AG04450 (cell line): ENCODE results near the gene SLC16A13. TPM values are rescaled to one million over a fixed set of nuclear protein-coding genes. Genes with fewer than 3 reads are reported as not detected.

Source experiments
- CTCF ChIA-PET: fragments of 300-600, 350-600 bp; formaldehyde crosslinking; extraction: SDS; loops from one replicate; lab custom pipeline; 2022; ENCODE audit warnings: antibody characterized with exemption, inconsistent platforms; lab: Charles Lee
- POLR2A ChIA-PET: fragments of 350-600 bp; formaldehyde crosslinking; extraction: SDS; loops from one replicate; lab custom pipeline; 2021; ENCODE audit warnings: antibody characterized with exemption, inconsistent platforms; lab: Yijun Ruan, JAX
- DNase-seq: peaks from one replicate; pipeline ENCODE4 v3.0.0-alpha.2; 2011; ENCODE audit warnings: low read depth, low spot score
- H3K27ac ChIP-seq: one replicate; pipeline ENCODE4 v1.5.1; 2012; ENCODE audit warnings: low read depth, low read length, control low read depth
- H3K27me3 ChIP-seq: one replicate; pipeline ENCODE4 v1.6.0; 2012; ENCODE audit warnings: low read length; ENCODE audit not compliant: control insufficient read depth, insufficient read depth
- H3K4me3 ChIP-seq: 2 replicates; pipeline ENCODE4 v1.5.1; 2011; ENCODE audit warnings: mild to moderate bottlenecking, low read depth, low read length, control low read depth
- H3K9me3 ChIP-seq: 2 replicates; pipeline ENCODE4 v1.5.1; 2012; ENCODE audit warnings: low read length; ENCODE audit not compliant: control insufficient read depth, insufficient read depth
- polyA plus RNA-seq: library from polyadenylated mRNA; depleted of rRNA; stranded (reverse); fragments of >200 nt; gene quantifications from 2 replicates; pipeline ENCODE4 v1.2.3, GENCODE V29; 2011
- TF ChIP-seq, protein P1 (sequence below): IDR thresholded peaks from 2 replicates; pipeline ENCODE4 v1.5.1; 2011; ENCODE audit warnings: low read depth, low read length, control low read depth, inconsistent platforms

SLC16A13 gene
- polyA plus RNA-seq, 1 experiment: 1.7 TPM

DNA sequence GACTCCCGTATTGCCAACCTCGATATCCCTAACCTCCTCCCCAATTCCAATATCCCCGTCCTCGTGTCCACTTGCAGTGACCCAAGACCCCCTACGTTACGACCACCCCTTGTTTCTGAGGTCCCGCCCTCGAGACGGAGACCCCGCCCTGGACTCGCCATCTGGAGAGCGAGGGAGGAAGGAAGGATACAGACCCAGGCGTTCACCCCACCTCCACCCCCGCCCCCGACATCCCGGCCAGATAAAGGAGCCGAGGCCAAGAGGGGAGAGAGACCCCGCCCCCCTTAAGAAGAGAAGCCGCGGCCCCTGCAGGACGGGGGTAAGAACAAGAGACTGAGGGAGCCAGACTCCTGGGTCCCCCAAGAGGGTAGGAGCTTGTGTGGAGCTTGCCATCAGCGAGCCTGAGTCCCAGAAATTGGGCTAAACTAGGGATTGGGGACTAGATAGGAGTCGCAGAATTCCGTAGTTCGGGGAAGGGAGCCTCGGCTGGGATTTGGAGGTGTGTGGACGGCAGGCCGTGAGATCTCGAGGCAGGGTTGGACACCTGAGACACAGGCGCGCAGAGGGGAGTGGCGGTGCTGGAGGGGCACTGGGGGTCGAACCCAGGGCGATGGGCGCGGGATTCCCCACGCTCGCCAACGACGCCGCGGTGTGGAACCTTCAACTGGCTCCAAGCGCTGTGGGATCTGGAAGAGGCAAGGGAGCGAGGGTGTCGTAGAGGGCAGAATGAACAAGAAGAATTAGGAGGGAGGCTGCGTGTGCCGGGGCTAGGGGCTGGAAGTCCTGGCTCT, 12.8 kb upstream of the SLC16A13 start, which contains the start of gene BCL6B:
Gene BCL6B, plus strand, starts transcription at position 270 of the 791 bp plus-strand sequence. CDS start 622 bp downstream, outside the sequence.
- no peak within 1 kb of the TSS for H3K27ac ChIP-seq

DNA sequence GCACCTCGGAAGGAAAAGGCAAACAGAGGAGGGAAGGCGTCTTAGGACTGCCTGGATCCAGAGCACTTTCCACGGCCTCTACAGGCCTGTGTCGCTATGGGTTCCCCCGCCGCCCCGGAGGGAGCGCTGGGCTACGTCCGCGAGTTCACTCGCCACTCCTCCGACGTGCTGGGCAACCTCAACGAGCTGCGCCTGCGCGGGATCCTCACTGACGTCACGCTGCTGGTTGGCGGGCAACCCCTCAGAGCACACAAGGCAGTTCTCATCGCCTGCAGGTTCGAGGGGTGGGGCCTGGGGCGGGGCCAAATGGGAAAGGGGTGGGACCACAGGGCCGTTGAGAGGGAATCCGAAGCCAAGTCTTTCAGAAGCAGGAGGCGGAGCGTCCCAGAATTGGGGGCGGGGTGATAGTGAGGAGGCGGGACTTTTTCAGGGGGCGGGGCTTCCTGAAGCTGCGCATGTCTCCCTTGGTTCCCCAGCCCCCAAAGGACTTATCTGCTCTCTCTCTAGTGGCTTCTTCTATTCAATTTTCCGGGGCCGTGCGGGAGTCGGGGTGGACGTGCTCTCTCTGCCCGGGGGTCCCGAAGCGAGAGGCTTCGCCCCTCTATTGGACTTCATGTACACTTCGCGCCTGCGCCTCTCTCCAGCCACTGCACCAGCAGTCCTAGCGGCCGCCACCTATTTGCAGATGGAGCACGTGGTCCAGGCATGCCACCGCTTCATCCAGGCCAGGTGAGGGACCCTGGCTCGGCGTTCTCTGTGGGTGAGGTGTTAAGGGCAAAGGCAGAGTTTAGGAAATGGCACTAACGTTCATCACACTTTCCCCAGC, 12.0 kb upstream of the SLC16A13 start:
- Histone ChIP-seq H3K9me3 (peaks cover 5% of the 10 kb centered on the region; the same call in 1 of the 2 replicates), H3K27me3 (peaks cover 3% of the 10 kb centered on the region), H3K27ac (no peak overlapping the region), H3K4me3 (no peak overlapping the region)
- ChIA-PET CTCF (interaction anchor here (1.1 to 5.0 kb wide), 4 partner anchors 8 to 114 kb away, joined by 4 to 87 read pairs (median 38); no protein-coding TSS in a partner anchor), POLR2A (interaction anchor here (1.5 kb wide), 1 partner anchor 9 kb away, joined by 3 read pairs; a partner anchor contains a TSS)
- TF ChIP-seq, protein P1, sequence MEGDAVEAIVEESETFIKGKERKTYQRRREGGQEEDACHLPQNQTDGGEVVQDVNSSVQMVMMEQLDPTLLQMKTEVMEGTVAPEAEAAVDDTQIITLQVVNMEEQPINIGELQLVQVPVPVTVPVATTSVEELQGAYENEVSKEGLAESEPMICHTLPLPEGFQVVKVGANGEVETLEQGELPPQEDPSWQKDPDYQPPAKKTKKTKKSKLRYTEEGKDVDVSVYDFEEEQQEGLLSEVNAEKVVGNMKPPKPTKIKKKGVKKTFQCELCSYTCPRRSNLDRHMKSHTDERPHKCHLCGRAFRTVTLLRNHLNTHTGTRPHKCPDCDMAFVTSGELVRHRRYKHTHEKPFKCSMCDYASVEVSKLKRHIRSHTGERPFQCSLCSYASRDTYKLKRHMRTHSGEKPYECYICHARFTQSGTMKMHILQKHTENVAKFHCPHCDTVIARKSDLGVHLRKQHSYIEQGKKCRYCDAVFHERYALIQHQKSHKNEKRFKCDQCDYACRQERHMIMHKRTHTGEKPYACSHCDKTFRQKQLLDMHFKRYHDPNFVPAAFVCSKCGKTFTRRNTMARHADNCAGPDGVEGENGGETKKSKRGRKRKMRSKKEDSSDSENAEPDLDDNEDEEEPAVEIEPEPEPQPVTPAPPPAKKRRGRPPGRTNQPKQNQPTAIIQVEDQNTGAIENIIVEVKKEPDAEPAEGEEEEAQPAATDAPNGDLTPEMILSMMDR: no peak
- no peak for DNase-seq

More for the DNA sequence above, 12.8 kb upstream of the SLC16A13 start, which contains the start of gene BCL6B:
- peaks cover 5% of the 10 kb centered on the region; the same call in 1 of the 2 replicates for H3K9me3 ChIP-seq
- H3K27me3 ChIP-seq: peaks cover 2% of the 10 kb centered on the region
- POLR2A ChIA-PET: no interaction called here
- H3K4me3 ChIP-seq: peak within 1 kb of the TSS; percentile 36
- DNase-seq: no peak
- TF ChIP-seq, protein P1: no peak
- CTCF ChIA-PET: interaction anchor here (0.8 to 5.0 kb wide), 9 partner anchors 13 to 356 kb away, joined by 4 to 87 read pairs (median 22); partner anchors contain the start of gene SLC16A13

DNA sequence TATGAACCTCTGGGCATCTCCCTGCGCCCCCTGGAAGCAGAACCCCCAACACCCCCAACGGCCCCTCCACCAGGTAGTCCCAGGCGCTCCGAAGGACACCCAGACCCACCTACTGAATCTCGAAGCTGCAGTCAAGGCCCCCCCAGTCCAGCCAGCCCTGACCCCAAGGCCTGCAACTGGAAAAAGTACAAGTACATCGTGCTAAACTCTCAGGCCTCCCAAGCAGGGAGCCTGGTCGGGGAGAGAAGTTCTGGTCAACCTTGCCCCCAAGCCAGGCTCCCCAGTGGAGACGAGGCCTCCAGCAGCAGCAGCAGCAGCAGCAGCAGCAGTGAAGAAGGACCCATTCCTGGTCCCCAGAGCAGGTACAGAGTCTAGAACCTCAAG, 11.4 kb upstream of the SLC16A13 start:
- POLR2A ChIA-PET: interaction anchor here (1.5 kb wide), 1 partner anchor 9 kb away, joined by 3 read pairs; a partner anchor contains a TSS

DNA sequence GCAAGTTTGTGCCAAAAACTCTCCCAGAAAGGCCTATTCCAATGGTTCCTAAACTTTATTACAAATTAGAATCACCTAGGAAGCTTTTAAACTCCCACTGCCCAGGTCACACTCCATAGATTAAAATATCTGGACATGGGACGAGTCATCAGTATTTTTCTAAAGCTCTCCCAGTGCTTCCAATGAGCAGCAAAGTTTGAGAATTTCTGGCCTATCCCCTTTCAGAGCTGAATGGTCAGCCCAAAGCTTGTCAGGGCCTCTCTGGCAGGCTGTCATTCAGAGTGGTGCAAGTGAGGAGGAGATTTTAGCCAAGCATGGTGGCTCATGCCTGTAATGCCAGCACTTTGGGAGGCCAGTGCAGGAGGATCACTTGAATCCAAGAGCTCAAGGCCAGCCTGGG, 10.6 kb upstream of the SLC16A13 start:
- H3K4me3 ChIP-seq: no peak overlapping the region
- peaks cover 3% of the 10 kb centered on the region for H3K27me3 ChIP-seq
- CTCF ChIA-PET: interaction anchor here (0.7 to 1.8 kb wide), 5 partner anchors 10 to 510 kb away, joined by 3 to 8 read pairs (median 4); no protein-coding TSS in a partner anchor
- peaks cover 5% of the 10 kb centered on the region; the same call in 1 of the 2 replicates for H3K9me3 ChIP-seq
- no peak for DNase-seq
- TF ChIP-seq, protein P1: no peak
- POLR2A ChIA-PET: interaction anchor here (0.6 to 1.5 kb wide), 2 partner anchors 10 to 54 kb away, joined by 3 to 5 read pairs; a partner anchor contains a TSS
- no peak overlapping the region for H3K27ac ChIP-seq

More for the DNA sequence above, 11.4 kb upstream of the SLC16A13 start:
- DNase-seq: no peak
- TF ChIP-seq, protein P1: no peak
- CTCF ChIA-PET: interaction anchor here (1.1 to 1.8 kb wide), 2 partner anchors 9 to 114 kb away, joined by 4 to 7 read pairs; no protein-coding TSS in a partner anchor
- peaks cover 5% of the 10 kb centered on the region; the same call in 1 of the 2 replicates for H3K9me3 ChIP-seq
- peaks cover 3% of the 10 kb centered on the region for H3K27me3 ChIP-seq
- no peak overlapping the region for H3K4me3 ChIP-seq
- H3K27ac ChIP-seq: no peak overlapping the region
